Measurements from ENCODE around the gene MCRIP1.

Gene MCRIP1

DNA sequence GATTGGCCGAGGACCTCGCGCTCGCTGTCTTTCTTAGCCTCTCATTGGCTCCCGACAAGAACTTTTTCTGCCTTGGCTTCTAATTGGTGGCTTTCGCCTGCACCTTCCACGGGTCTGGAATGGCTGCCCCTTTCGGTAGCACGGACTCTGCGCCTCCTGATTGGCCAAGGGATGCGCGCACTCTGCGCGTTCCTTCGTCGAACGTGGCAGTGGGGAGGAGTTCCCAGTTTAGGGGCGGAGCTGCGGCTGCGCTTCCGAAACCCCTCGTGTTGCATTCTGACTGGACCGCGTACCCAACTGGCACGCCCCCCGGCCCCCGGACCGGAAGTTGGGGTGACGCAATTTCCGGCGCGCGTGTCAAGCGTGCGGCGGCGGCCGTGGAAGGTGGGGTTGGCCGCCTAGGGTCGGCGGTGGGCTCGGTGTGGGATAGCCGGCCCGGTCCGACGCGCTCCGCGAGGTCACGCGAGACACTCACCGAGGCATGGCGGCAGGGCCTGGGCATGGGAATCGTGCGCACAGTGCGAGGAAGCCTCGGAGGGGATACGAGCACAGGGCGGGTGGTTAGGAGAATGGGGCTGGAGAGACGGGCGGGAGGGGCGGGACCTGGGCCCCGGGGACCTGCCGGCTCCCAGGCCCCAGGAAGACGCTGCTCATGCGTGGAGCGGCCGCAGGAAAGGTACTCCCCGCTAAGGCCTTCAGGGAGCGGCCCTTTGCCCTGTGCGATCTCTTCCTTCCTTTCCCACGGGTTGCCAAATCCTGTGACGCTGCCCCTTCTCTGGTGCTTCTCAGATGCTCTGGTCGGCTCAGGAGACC lies 27.9 kb upstream of the MCRIP1 start:
- peak; percentile 100 for DNase-seq

- no peak for DNase-seq
These were observed 27.0 kb upstream of the MCRIP1 start, which contains the start of gene P4HB for GRCh38 chr17:81859906-81860755. TSS of gene P4HB (minus strand) at chr17:81860535. CDS start at chr17:81860471, 64 bp downstream.

DNA sequence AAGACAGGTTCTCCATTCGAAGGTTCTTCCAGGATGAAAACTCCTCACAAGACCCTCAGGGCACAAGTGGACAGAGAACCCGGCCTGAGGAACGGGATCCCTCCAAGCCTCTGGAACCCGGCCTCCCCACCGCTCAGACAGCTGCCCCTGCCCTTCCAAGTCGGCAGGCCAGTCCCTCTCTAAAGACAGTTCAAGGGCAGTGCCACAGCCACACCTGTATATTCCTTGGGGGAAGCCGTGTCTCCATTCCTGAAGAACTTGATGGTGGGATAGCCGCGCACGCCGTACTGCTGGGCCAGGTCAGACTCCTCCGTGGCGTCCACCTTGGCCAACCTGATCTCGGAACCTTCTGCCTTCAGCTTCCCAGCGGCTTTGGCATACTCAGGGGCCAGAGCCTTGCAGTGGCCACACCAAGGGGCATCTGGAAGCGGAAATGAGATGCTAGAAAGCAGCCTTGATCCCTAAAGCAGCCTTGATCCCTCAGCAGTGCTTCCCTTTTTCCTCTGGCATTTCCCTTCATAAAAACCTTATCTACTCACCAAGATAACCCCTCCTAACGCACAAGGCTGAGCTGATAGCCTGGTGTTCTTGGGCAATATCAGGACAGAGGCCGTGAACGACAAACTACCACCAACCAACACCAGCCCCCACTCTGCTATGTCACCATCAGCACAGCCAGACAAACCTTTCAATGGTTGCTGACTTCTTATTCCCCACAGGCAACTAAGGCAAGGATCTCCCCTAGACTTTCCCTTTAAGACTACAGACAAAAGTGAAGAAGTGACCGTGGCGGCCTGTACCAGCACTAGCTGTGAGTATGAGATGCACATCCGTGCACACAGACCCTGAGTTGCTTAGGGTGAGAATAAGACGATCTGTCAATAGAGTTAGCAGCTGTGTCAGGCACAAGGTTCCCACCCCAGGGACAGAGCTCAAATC lies 26.1 kb upstream of the MCRIP1 start:
- DNase-seq: no peak

- DNase-seq: no peak
These were observed 25.3 kb upstream of the MCRIP1 start for GRCh38 chr17:81858170-81858966.

- no peak for DNase-seq
These were observed 22.1 kb upstream of the MCRIP1 start for GRCh38 chr17:81854974-81855774.

GRCh38 chr17:81852237-81852636 lies 19.1 kb upstream of the MCRIP1 start:
- no peak for DNase-seq

DNA sequence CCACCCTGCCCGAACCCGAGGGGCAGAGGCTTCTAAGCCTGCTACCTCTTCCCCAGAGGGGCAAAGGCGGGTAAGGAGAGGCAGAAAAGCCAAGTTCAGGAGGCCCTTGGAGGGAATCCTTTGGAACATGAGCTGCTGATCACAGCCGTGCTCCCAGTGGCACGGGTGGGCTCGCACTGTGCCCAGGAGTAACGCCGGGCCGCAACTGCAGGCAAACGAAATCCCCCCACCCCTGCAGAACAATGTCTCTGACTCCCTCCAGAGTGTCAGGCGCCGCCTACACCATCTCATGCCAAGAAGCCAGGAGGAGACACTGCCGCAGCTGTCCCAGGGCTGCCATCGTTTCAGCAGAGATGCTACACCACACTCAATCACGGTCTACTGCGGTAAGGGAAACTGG lies 18.3 kb upstream of the MCRIP1 start:
- no peak for DNase-seq

- no peak for DNase-seq
These were observed 16.4 kb upstream of the MCRIP1 start for GRCh38 chr17:81849457-81849856.

GRCh38 chr17:81846743-81847689 lies 13.9 kb upstream of the MCRIP1 start:
- no peak for DNase-seq

DNA sequence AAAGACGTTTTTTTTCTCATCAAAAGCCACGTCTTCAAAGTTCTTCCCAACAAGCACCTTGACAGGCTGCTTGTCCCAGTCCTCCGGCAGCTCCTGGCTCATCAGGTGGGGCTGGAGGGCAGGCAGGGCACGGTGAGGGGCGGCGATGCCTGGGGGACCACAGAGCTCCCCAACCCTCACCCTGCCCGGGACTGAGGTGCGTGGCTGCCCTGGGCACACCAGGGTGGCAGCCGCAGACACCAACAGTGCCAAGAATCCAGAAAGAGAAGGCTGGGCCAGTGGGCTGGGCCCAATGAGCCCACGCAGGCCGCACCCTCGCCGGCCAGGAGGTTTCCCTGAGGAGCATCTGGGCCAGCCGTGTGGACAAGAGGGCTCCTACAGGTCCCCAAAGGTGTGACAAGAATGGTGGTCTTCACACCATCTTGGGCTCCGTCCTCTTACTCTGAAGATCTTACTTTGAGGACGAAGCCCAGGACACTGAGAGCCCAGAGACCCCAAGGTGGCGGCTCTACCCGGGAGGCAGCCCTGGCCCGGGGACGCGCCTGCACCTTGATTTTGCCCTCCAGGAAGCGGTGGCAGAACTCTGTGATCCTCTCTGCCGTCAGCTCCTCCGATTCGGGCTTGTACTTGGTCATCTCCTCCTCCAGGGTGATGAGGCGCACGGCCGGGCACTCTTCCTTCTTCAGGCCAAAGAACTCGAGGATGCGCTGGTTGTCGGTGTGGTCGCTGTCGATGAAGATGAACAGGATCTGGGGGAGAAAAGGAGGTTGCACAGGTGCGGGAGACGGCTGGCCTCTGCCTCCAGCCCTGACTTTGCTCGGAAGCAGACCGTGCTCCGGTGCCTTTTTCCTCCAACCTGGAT lies 13.0 kb upstream of the MCRIP1 start:
- no peak for DNase-seq

GRCh38 chr17:81845361-81845760 lies 12.3 kb upstream of the MCRIP1 start:
- DNase-seq: no peak

GRCh38 chr17:81844887-81845286 lies 11.8 kb upstream of the MCRIP1 start:
- no peak for DNase-seq

- DNase-seq: no peak
These were observed 11.3 kb upstream of the MCRIP1 start for GRCh38 chr17:81844327-81844851.

DNA sequence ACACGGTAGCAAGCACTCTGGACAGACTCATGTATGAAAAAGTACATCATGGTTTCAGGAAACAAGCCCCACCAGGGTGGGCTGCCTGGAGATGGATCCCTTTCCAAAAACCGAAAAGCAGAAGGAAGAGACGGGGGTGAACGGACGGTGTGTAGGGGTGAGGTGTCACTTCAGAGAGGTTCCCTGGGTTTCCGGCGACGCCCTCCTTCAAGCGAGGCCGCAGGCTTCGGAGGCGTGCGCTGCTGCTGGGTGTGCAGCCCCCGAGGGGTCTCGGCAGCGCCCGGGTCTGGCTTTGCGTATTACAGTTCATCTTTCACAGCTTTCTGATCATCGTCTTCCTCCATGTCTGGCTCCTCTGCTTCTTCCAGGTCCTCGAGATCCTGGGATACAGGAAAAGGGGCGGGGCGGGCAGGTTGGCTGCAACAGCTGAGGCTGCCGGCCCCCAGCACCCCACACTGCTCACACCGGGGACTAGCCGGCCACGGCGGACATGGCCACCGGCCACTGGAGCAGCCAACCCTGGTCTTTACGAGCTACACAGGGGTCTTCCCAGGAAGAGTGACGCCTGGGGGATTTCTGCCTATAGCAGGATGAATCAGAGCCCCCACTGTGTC lies 10.7 kb upstream of the MCRIP1 start:
- no peak for DNase-seq

GRCh38 chr17:81842725-81843504 lies 9.8 kb upstream of the MCRIP1 start:
- DNase-seq: no peak

DNA sequence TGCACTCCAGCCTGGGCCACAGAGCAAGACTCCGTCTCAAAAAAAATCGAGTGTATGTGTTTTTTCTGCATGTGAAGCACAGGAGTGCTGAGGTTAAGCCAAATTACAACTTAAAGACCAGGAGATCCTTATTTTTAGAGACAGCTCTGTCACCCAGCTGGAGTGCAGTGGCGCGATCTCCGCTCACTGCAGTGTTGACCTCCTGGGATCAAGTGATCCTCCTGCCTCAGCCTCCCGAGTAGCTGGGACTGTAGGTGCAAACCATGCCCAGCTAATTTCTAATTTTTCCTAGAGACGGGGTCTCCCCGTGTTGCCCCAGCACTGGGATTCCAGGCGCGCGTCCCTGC lies 9.3 kb upstream of the MCRIP1 start:
- DNase-seq: no peak

DNA sequence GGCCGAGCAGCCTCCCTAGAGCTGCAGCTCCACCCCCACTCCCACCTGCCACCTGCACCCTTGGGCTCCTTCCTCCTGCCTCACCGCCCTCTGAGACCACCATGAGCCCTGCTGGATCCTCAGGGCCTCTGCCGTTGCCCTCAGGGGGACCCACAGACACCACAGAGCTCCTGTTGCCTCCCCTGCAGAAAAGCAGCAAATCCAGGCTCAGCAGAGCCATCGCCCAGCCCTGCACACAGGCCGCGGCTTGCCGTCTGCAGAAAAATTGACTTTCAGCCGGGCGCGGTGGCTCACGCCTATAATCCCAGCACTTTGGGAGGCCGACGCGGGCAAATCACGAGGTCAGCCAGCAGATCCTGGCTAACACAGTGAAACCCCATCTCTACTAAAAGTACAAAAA lies 8.8 kb upstream of the MCRIP1 start:
- DNase-seq: no peak

Data from CD4-positive, alpha-beta T cell treated with Interleukin-15 for 1 hour (primary cell).